GM18951 (cell line): Measurements from ENCODE around the gene CARD14.
"Not testable (repeated sequence)": the region's sequence is repeated elsewhere in the genome, so short reads cannot be mapped to it uniquely, and the experiment has no call there.

Experiments
- POLR2A ChIP-seq: IDR thresholded peaks from 4 replicates; pipeline ENCODE4 v1.6.1; 2011; ENCODE audit warnings: mild to moderate bottlenecking; ENCODE audit not compliant: insufficient read length, insufficient read depth; ENCODE audit errors: extremely low read depth
- in situ Hi-C: fragments of 300-500 bp; cut with MboI; formaldehyde crosslinking; loops from one replicate; pipeline ENCODE4 v1.12.0; 2022; ENCODE audit warnings: low sequenced_read_pairs, mixed read lengths, inconsistent platforms; ENCODE audit not compliant: unreplicated experiment

Gene CARD14

DNA sequence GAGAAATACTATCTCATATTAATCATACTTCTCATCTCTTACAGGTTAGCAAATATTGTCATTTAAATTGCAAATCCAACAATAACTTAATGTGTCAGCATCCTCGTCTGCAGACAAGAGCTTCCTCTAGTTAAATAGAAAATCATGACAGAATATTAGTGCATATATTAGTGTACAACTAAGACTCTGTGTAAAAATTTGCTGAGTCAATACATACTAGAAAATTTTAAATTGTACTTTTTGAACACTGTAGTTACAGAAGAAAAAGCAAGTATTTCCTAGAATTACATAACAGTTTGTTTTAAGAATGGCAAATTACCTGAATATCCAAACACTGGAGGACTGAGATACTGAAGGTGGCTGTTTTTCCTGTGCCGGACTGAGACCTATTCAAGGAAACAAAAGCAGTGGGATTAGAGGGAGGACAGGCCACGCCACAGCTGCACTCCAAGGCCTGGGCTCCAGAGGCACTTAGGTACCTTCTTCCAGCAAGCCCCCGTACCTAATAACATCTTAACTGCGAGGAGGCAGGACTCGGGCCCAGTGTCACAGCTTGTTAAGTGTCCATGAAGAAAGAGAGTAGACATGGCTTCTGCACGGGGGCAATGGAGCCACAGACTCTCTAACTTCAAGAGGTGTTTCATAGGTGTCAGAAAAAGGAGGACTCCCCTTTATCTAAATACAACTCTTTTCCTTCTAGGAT, 28.2 kb upstream of the CARD14 start:
- TF ChIP-seq POLR2A: no peak
- in situ Hi-C loops: no loop called here

DNA sequence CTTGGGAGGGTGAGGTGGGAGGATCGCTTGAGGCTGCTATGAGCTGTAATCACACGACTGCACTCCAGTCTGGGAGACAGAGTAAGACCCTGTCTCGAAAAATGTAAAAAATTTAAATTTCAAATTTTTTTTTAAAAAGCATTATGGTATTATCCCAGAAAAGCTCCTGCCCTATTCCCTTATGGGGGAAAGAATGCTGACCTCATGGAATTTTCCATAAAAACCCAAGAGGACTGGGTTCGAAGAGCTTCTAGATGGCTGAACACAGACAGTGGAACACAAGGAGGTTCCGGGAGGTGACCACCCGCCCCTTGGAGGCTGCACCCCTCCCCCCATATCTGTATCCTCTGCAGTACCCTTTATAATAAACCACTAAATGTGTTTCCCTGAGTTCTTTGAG, 26.9 kb upstream of the CARD14 start:
- in situ Hi-C loops: no loop called here
- TF ChIP-seq POLR2A: no peak

DNA sequence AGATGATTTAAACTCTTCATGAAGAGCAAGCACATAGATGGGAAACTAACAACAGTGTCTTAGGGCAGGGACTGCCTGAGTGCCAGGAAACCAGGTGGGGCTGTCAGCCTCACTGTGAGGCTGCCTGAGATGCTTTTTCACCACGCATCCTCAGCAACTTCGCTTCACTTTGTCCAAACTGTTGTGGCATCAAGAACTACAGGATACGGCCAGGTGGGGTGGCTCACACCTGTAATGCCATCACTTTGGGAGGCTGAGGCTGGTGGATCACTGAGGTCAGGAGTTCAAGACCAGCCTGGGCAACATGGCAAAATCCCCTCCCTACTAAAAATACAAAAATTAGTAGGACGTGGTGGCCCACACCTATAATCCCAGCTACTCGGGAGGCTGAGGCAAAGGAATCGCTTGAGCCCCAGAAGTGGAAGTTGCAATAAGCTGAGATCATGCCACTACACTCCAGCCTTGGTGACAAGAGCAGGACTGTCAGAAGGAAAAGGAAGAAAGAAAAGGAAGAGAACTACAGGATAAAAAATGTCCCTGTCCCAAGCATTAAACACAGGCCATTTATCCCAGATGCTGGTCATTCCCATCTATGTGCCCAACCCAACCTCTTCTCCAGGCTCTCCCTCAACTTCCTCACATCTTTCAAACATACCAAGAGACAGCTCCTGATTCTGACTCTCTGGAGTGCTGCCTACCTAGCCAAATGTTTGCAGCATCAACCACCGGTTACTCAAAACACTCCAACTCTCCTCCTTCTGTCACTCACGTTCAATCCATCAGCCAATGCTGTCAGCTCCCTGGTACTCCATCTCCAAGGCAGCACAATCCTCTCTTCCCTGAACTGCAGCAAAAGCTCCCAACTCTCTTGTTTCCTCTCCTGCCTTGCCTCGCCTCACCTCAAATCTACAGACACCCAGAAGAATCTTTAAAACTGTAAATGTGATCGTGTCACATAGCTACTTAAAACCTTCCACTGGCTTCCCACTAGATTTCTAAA, 24.5 kb upstream of the CARD14 start:
- in situ Hi-C loops: no loop called here
- no peak for TF ChIP-seq POLR2A

DNA sequence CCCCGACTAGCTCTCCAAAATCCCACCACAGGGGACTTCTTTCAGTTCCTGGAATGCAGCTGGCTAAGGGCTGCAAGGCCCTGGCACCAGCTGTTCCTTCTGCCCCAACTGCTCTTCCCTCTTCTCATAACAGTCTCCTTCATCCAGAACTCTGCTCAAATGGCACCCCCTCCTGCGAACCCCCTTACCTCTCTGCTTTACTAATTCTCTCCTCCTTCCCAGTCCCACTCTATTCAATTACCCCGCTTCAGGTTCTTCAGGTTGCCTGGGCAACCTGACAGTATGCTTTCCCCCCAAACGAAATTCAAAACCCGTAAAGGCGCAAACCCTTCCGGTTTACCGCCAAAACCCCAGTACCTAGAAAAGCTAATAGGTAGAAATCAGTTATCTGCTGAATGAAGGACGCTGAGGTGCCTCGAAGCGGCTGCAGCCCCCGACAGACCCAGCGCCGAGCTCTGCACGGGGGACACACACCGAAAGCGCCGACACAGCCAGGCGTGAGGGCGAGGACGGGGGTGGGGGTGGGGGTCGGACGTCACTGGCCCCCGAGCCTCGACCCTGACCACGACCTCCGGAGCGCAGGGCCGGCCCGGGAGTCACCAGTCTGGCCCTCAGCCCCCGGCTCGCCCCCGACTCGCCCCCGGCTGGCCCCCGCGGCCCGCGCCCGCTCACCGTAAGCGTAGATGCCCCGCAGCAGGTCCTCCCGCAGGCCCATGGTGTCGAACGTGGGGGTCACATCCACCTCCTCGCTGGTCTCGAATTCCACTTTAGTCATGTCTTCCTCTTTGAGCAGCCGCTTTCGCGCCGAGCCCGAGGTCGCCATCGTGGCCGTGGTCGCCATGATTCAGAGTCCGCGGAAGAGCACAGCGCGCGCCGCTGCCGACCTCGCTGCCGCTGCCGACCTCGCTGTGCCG, 23.5 kb upstream of the CARD14 start:
- in situ Hi-C loops: no loop called here
- TF ChIP-seq POLR2A: no peak

DNA sequence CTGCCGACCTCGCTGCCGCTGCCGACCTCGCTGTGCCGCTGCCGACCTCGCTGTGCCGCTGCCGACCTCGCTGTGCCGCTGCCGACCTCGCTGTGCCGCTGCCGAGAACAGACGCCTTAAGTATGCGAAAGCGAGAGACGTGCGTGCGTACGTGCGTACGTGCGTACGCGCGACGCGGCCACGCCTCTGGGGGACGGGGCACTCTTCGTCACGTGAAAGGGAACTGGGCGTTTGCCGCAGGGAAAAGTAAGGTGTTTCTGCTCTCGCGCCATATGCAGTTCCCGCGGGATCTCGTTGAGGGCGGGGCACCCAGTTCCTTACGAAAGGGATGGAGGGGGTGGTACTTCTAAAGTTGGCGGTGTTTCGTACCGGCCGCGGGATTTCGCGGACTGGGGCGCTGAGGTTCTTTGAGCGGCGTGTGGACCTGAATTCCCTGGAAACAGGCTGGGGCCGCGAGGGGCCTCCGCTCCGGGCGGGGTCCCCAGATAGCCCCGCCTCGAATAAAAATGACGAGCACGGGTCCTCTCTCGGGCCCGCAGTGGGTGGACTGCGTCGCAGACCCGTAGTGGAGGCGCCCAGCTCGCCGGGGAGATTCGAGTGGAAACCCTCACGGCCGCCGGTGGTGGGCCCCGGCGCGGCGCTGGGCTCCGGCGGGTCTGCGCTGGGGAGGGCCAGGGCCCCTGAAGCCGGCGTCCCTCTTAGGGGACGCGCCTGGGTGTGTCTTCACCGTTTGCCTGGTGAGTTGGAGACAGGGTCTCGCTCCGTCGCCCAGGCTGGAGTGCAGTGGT, 22.6 kb upstream of the CARD14 start, which contains the start of gene EIF4A3:
Gene EIF4A3 (minus strand): TSS at position 94 of the 788 bp plus-strand sequence. CDS start 167 bp downstream, outside the sequence.
- in situ Hi-C loops: no loop called here

DNA sequence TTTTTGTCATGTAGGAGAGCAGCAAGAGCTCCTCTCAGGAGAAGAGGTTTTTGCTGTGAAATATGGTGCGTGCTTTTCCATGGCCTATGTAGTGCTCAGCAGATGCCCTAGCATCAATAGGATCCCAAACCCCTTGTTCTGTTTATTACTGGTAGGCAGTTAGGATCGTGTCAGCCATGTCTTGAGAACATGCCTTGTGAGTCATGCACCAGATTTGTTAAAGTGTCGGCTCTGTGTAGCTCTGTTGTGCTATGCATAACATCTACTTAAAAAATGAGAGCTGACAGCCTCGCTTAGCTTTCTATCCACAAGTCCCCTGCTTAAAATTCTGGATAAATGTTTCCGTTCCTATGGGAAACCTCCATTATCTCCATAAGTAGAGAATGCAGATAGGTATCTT, 18.5 kb upstream of the CARD14 start:
- TF ChIP-seq POLR2A: no peak
- in situ Hi-C loops: no loop called here

More for the DNA sequence above, 22.6 kb upstream of the CARD14 start, which contains the start of gene EIF4A3:
- TF ChIP-seq POLR2A: peak; percentile 99

DNA sequence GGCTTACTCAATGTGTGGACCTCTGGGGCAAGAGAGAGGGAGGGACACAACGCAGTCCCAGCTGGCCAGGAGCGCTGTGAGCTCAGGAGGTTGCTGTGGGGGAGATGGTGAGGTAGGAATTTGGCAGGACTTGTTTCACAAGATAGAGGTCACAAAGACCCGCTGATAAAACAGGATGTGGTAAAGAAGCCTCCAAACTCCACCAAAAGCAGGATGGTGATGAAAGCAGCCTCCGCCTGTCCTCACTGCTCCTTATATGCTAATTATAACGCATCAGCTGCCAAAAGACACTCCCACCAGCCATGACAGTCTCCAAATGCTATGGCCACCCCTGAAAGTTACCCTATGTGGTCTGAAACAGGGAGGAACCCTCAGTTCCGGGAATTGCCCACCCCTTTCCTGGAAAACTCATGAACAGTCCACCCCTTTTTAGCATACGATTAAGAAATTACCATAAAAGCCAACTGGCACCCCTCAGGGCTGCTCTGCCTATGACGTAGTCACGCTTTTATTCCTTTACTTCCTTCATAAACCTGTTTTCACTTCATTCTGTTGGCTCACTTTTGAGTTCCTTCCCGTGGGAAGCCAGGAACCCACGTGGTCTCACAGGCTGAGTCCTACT, 17.6 kb upstream of the CARD14 start:
- in situ Hi-C loops: no loop called here
- TF ChIP-seq POLR2A: no peak

DNA sequence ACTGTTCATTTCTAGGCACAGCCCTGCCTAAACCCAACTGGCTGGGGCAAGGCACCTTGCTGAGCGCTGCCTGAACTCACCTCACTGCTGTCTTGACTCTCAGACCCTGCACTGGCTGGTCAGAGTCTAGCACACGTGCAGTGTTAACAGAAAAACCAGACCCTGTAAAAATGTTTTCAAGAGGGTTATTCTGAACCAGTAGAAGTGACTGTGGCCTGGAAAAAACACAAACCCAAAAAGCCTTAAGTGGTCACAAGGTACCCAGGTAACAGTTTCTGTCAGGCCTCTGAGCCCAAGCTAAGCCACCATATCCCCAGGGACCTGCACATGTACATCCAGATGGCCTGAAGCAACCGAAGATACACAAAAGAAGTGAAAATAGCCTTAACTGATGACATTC, 16.8 kb upstream of the CARD14 start:
- TF ChIP-seq POLR2A: no peak
- in situ Hi-C loops: no loop called here

DNA sequence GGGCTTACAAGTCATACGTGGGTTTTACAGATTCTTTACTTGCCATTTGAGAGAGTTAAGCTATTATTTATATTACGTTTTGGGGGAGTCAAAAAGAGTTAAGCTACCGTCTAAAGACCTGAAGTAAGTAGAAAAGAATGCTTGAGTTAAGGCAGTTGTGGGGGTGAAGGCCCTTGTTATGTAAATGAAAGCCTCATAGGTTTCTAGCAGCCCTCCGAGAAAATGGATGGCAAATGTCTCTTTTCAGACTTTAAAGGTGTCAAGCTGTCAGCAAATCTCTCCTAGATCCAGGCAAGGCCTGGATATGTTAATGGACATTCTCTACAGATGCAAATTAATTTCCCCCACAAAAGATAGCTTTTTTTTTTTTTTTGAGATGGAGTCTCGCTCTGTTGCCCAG, 15.7 kb upstream of the CARD14 start:
- in situ Hi-C loops: no loop called here
- no peak for TF ChIP-seq POLR2A

DNA sequence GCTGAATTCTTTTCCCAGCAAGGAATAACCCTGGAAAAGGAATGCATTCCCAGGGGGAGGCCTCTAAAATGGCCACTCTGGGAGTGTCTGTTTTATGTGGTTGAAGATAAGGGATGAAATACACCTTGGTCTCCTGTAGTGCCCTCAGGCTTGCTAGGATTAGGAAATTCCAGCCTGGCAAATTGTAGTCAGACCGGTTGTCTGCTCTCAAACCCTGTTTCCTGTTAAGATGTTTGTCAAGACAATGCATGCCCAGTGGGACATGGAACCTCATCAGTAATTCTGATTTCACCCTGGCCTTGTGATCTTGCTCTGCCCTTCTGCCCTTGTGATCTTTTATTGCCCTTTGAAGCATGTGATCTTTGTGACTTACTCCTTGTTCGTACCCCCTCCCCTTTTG, 14.2 kb upstream of the CARD14 start:
- in situ Hi-C loops: not testable (repeated sequence)

DNA sequence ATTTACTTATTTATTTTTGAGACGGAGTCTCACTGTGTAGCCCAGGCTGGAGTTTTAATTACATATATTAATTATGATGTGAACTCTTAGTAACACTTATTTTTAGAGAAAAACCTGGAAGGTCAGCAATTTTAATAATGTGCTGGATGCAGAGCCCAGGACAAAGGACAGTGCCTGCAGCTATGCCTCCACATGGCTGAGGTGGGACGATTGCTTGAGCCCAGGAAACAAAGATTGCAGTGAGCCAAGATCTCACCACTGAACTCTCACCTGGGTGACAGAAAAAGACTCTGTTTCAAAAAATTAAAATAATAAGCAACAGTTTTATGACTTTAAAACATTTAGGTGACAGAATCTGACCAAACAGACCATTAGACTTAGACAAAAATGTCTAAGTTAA, 11.0 kb upstream of the CARD14 start:
- no peak for TF ChIP-seq POLR2A

DNA sequence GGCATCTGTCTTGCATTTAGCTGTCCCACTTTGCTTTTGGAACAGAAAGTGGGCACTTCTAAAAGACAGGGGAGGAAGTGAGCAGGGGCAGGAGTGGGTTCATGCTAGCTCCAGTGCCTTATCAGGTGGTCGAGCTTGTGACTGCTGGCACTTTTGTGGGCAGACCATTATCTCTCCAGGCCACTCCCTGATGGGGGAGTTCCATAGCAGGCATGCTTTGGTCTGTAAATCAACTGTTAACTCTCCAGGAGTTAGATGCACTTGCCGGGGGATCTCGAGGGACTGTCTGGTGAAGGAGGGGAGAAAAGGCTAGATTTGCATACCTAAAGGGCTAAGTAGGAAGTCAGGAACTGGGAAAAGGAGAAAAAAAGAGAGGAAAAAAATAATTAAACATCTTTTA, 9.3 kb upstream of the CARD14 start:
- no peak for TF ChIP-seq POLR2A
- in situ Hi-C loops: no loop called here

More for the DNA sequence above, 11.0 kb upstream of the CARD14 start:
- in situ Hi-C loops: no loop called here
